PC-3 (cell line): Measurements from ENCODE around the gene GAB2.

Source experiments
- CTCF ChIP-seq: fragments of 300-600 bp; sonication (generic); conservative IDR thresholded peaks from 2 replicates; pipeline ENCODE4 v1.5.1; 2017; ENCODE audit warnings: antibody characterized with exemption, low read depth, mild to moderate bottlenecking, low read length
- EZH2 ChIP-seq: fragments of 300-600 bp; sonication (generic); IDR thresholded peaks from one replicate; pipeline ENCODE4 v1.6.1; 2017; ENCODE audit warnings: antibody characterized with exemption, mild to moderate bottlenecking, low read length; ENCODE audit not compliant: unreplicated experiment
- EZH2phosphoT487 ChIP-seq: fragments of 300-600 bp; sonication (generic); IDR thresholded peaks from 2 replicates; pipeline ENCODE4 v1.6.1; 2018; ENCODE audit warnings: mild to moderate bottlenecking, antibody characterized with exemption, low read length, borderline replicate concordance

- no peak for TF ChIP-seq CTCF
- TF ChIP-seq EZH2phosphoT487 = no peak
- no peak for TF ChIP-seq EZH2
Observed at GRCh38 chr11:78177216-78177615, 240.4 kb downstream of the GAB2 start.
